CD4-positive, alpha-beta T cell (primary cell): Measurements from ENCODE around the gene WWC2. TPM values are rescaled to one million over a fixed set of nuclear protein-coding genes. Genes with fewer than 3 reads are reported as not detected.

Source experiments
- ATAC-seq: fragments of 200-7000 bp; cut with Tn5 transposase; one replicate; pipeline ENCODE4 v1.10.0; 2022; ENCODE audit warnings: mild to moderate bottlenecking; ENCODE audit not compliant: poor library complexity
- CTCF ChIA-PET: fragments of 350-600 bp; sonication (Branson Sonifier 250); formaldehyde crosslinking; loops from one replicate; lab custom pipeline; 2021; ENCODE audit warnings: antibody characterized with exemption, inconsistent platforms; lab: Charles Lee
- POLR2A ChIA-PET: fragments of 350-600 bp; sonication (Branson Sonifier 250); formaldehyde crosslinking; loops from one replicate; lab custom pipeline; 2021; ENCODE audit warnings: antibody characterized with exemption, inconsistent platforms; lab: Charles Lee
- DNase-seq, 14 experiments: peaks; one replicate each; pipeline ENCODE4 v3.0.0-alpha.2; 2013 to 2020; ENCODE audit warnings: mixed read lengths in 2 of 14
- H3K27ac ChIP-seq, 2 donors: one replicate each; pipeline versions ENCODE4 v1.5.1 to v1.7.0; 2013; ENCODE audit warnings: low read length in 2 of 2, low read depth in 1 of 2, mild to moderate bottlenecking in 1 of 2
- H3K27me3 ChIP-seq, 2 experiments: 1 replicate in 1 of 2; 2 replicates in 1 of 2; pipeline versions ENCODE4 v1.6.1 to v1.7.0; 2013; ENCODE audit warnings: low read length in 2 of 2, control low read depth in 1 of 2, mild to moderate bottlenecking in 1 of 2, moderate library complexity in 1 of 2; ENCODE audit not compliant: insufficient read depth in 2 of 2, control insufficient read depth in 1 of 2
- H3K36me3 ChIP-seq: one replicate; pipeline ENCODE4 v1.6.1; 2013; ENCODE audit warnings: low read length, control low read depth; ENCODE audit not compliant: insufficient read depth
- H3K4me1 ChIP-seq: one replicate; pipeline ENCODE4 v1.6.1; 2013; ENCODE audit warnings: low read length, control low read depth; ENCODE audit not compliant: insufficient read depth
- H3K4me3 ChIP-seq: one replicate; pipeline ENCODE4 v1.5.1; 2013; ENCODE audit warnings: mild to moderate bottlenecking, low read length, moderate library complexity
- H3K9me3 ChIP-seq, 2 experiments: 1 replicate in 1 of 2; 2 replicates in 1 of 2; pipeline versions ENCODE4 v1.6.1 to v1.7.0; 2013; ENCODE audit warnings: low read length in 2 of 2, mild to moderate bottlenecking in 2 of 2, control low read depth in 1 of 2, moderate library complexity in 1 of 2; ENCODE audit not compliant: control insufficient read depth in 1 of 2, insufficient read depth in 1 of 2
- H3K27ac Mint-ChIP-seq: one replicate; pipeline ENCODE4 v1.8.0; 2020; ENCODE audit warnings: mixed read lengths
- H3K27me3 Mint-ChIP-seq: one replicate; pipeline ENCODE4 v1.8.0; 2021; ENCODE audit warnings: mixed read lengths
- H3K36me3 Mint-ChIP-seq: one replicate; pipeline ENCODE4 v1.8.0; 2021; ENCODE audit warnings: low read depth, mixed read lengths
- H3K4me1 Mint-ChIP-seq: one replicate; pipeline ENCODE4 v1.8.0; 2021; ENCODE audit warnings: low read depth, mixed read lengths
- H3K4me3 Mint-ChIP-seq: one replicate; pipeline ENCODE4 v1.8.0; 2020; ENCODE audit warnings: mild to moderate bottlenecking, mixed read lengths
- H3K9me3 Mint-ChIP-seq: one replicate; pipeline ENCODE4 v1.8.0; 2020; ENCODE audit warnings: mixed read lengths
- CTCF ChIP-seq: fragments of 200-600 bp; IDR thresholded peaks from one replicate; pipeline ENCODE4 v1.8.0; 2022; ENCODE audit warnings: antibody characterized with exemption, mild to moderate bottlenecking
- intact Hi-C, 2 experiments: fragments of 100-400 bp; cut with DNase I in 1 of 2; cut with micrococcal nuclease in 1 of 2; formaldehyde crosslinking; loops; one replicate each; pipeline versions ENCODE4 v1.15.1 to v1.9.0; 2023 to 2025; cut with DNase I, micrococcal nuclease
- total RNA-seq, 174 experiments: library from RNA in 2 of 174; stranded (reverse) in 2 of 174; gene quantifications; one replicate each; pipeline ENCODE4 v1.2.3 and lab custom pipeline; 2021 to 2026

The WWC2 gene
- total RNA-seq, 2 experiments from 2014 or later = 4.1 to 4.9 TPM

GRCh38 chr4:183185018-183185417, 86.0 kb downstream of the WWC2 start:
- Histone ChIP-seq H3K4me1 (peaks cover 5% of the 10 kb centered on the region), H3K27ac (no peak overlapping the region), H3K27me3 (no peaks in the 10 kb centered on the region), H3K9me3 (peaks cover 0 to 5% of the 10 kb centered on the region in 2 experiments), H3K4me3 (no peak overlapping the region), H3K36me3 (no peaks in the 10 kb centered on the region)
- intact Hi-C loops = no loop called here
- Mint-ChIP-seq H3K4me1 (no peaks in the 10 kb centered on the region), H3K9me3 (peaks cover 7% of the 10 kb centered on the region), H3K27me3 (peaks cover 18% of the 10 kb centered on the region), H3K27ac (no peak overlapping the region), H3K36me3 (peaks cover 5% of the 10 kb centered on the region), H3K4me3 (no peak overlapping the region)
- no peak for TF ChIP-seq CTCF
- ChIA-PET POLR2A (interaction anchor here (1.0 to 1.2 kb wide), 2 partner anchors 9 to 86 kb away, joined by 3 to 4 read pairs; no protein-coding TSS in a partner anchor), CTCF (no interaction called here)
- ATAC-seq (no peak), DNase-seq (peak in 2 of 14 experiments; percentile 6)

GRCh38 chr4:183185559-183185958, 86.5 kb downstream of the WWC2 start:
- H3K36me3 Mint-ChIP-seq = peaks cover 5% of the 10 kb centered on the region
- H3K4me3 Mint-ChIP-seq = no peak overlapping the region
- TF ChIP-seq CTCF = no peak
- Histone ChIP-seq H3K9me3 (peaks cover 0 to 5% of the 10 kb centered on the region in 2 experiments), H3K27me3 (no peaks in the 10 kb centered on the region), H3K4me3 (no peak overlapping the region), H3K36me3 (no peaks in the 10 kb centered on the region), H3K4me1 (peaks cover 5% of the 10 kb centered on the region), H3K27ac (no peak overlapping the region)
- intact Hi-C loops = no loop called here
- ATAC-seq = no peak
- no peak for DNase-seq
- H3K4me1 Mint-ChIP-seq = no peaks in the 10 kb centered on the region
- H3K27ac Mint-ChIP-seq = no peak overlapping the region
- peaks cover 18% of the 10 kb centered on the region for H3K27me3 Mint-ChIP-seq
- ChIA-PET CTCF (no interaction called here), POLR2A (interaction anchor here (1.0 kb wide), 1 partner anchor 87 kb away, joined by 4 read pairs; no protein-coding TSS in a partner anchor)
- H3K9me3 Mint-ChIP-seq = peaks cover 7% of the 10 kb centered on the region

GRCh38 chr4:183186813-183187212, 87.8 kb downstream of the WWC2 start:
- no peak overlapping the region for H3K27ac Mint-ChIP-seq

More at GRCh38 chr4:183186813-183187212, 87.8 kb downstream of the WWC2 start:
- CTCF ChIA-PET = no interaction called here
- POLR2A ChIA-PET = no interaction called here
- no peak overlapping the region for H3K4me3 Mint-ChIP-seq
- H3K4me3 ChIP-seq = no peak overlapping the region
- no peaks in the 10 kb centered on the region for H3K36me3 ChIP-seq
- TF ChIP-seq CTCF = no peak
- peaks cover 5% of the 10 kb centered on the region for H3K36me3 Mint-ChIP-seq
- peaks cover 18% of the 10 kb centered on the region for H3K27me3 Mint-ChIP-seq
- H3K9me3 ChIP-seq = peaks cover 0 to 5% of the 10 kb centered on the region in 2 experiments
- no peaks in the 10 kb centered on the region for H3K4me1 Mint-ChIP-seq
- no peak overlapping the region for H3K27ac ChIP-seq
- H3K9me3 Mint-ChIP-seq = peaks cover 7% of the 10 kb centered on the region
- intact Hi-C loops = no loop called here
- peaks cover 5% of the 10 kb centered on the region for H3K4me1 ChIP-seq
- no peaks in the 10 kb centered on the region for H3K27me3 ChIP-seq
- no peak for DNase-seq
- ATAC-seq = no peak
